Nephron (organoid): ENCODE results near the gene SLITRK4.

Source experiments
- H3K27ac Mint-ChIP-seq, 3 experiments: 2 replicates each; pipeline ENCODE4 v1.8.0; 2020; ENCODE audit warnings: mixed read lengths in 3 of 3, mild to moderate bottlenecking in 2 of 3, moderate library complexity in 1 of 3
- H3K27me3 Mint-ChIP-seq: 2 replicates; pipeline ENCODE4 v1.8.0; 2021; ENCODE audit warnings: low read depth, mild to moderate bottlenecking, moderate library complexity, mixed read lengths
- H3K36me3 Mint-ChIP-seq: 2 replicates; pipeline ENCODE4 v1.8.0; 2020; ENCODE audit warnings: low read depth, mixed read lengths
- H3K4me1 Mint-ChIP-seq: 2 replicates; pipeline ENCODE4 v1.8.0; 2020; ENCODE audit warnings: mixed read lengths
- H3K4me3 Mint-ChIP-seq, 3 experiments: 2 replicates each; pipeline ENCODE4 v1.8.0; 2020; ENCODE audit warnings: mild to moderate bottlenecking in 3 of 3, mixed read lengths in 3 of 3, moderate library complexity in 2 of 3
- H3K9me3 Mint-ChIP-seq: 2 replicates; pipeline ENCODE4 v1.8.0; 2020; ENCODE audit warnings: mixed read lengths
- TF ChIP-seq, protein P1 (sequence below), 3 experiments: fragments of 200-600 bp; sonication (generic); IDR thresholded peaks; one replicate each; pipeline ENCODE4 v1.5.0; 2021; ENCODE audit warnings: antibody characterized with exemption in 3 of 3; ENCODE audit not compliant: unreplicated experiment in 3 of 3

Gene SLITRK4

DNA sequence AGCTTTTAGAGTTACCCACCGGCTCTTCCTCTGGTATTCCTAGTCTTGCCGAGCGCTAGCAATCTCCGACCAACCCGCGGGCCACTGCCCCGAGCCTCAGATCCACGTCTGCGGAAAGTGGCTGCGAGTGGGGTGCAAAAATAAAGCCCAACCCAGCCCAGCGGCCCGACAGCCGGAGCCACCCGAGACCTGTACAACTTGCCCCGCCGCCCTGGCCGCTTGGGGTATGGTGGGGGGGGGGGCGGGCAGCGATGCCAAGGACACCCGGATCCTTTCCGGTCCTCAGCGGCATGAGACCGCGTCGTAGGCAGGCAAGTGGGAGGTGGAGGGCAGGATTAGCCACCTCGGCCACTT, 1.6 kb downstream of the SLITRK4 start:
- TF ChIP-seq, protein P1, sequence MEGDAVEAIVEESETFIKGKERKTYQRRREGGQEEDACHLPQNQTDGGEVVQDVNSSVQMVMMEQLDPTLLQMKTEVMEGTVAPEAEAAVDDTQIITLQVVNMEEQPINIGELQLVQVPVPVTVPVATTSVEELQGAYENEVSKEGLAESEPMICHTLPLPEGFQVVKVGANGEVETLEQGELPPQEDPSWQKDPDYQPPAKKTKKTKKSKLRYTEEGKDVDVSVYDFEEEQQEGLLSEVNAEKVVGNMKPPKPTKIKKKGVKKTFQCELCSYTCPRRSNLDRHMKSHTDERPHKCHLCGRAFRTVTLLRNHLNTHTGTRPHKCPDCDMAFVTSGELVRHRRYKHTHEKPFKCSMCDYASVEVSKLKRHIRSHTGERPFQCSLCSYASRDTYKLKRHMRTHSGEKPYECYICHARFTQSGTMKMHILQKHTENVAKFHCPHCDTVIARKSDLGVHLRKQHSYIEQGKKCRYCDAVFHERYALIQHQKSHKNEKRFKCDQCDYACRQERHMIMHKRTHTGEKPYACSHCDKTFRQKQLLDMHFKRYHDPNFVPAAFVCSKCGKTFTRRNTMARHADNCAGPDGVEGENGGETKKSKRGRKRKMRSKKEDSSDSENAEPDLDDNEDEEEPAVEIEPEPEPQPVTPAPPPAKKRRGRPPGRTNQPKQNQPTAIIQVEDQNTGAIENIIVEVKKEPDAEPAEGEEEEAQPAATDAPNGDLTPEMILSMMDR (IDR thresholded peaks at IDR 0.05; ENCODE audit: unreplicated experiment in 3 of 3), result no peak
- Mint-ChIP-seq H3K9me3 (peaks cover 9% of the 10 kb centered on the region), H3K27me3 (peaks cover 7% of the 10 kb centered on the region), H3K27ac (peak overlapping the region in 2 of 3 experiments; percentile 27 to 91), H3K36me3 (peaks cover 3% of the 10 kb centered on the region), H3K4me3 (peak overlapping the region; percentile 86 to 97 (median 95)), H3K4me1 (peaks cover 5% of the 10 kb centered on the region)

DNA sequence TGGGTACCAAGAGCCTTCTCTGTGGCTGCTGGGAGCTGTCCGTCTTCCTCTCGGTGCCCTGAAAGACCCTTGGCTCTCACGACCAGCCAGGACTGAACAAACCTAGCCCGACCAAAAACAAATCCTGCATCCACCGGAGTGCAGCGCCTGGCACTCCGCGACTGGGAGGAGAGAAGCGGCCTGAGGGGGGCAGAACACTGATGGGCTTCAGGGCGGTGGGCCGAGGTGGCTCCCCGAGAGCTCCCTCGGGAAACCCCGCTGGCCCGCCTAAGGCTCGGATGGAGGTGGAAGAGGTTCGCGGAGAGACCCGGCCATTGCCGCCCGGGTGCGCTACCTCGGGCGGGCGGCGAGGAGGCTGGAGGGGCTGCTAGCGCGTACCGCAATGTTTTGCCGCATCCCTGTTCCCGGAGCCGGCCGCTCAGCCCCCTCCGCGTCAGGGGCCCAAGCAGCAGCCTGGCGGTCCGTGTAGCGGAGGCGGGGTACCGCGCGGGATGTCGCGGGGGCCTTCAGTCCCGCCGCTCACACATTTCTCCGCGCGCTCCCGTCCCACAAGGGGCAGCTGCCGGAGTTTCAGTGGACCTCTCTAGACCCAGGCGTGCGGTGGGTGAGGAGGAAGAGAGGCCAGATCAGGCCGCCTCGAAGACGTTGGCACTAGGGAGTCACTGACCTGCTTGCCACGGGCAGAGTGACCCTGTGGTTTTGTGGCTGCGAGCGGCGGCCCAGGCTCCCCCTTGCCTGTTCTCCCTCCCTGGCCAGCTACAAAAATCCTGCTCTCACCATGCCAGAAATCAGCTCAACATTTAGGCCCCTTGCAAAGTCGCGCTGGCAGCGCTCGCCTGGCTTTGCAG, 2.2 kb downstream of the SLITRK4 start:
- Mint-ChIP-seq H3K4me1 (peaks cover 5% of the 10 kb centered on the region), H3K27ac (peak overlapping the region; percentile 34 to 87 (median 71)), H3K9me3 (peaks cover 10% of the 10 kb centered on the region), H3K36me3 (peaks cover 7% of the 10 kb centered on the region), H3K4me3 (peak overlapping the region; percentile 86 to 97 (median 95)), H3K27me3 (peaks cover 7% of the 10 kb centered on the region)
- TF ChIP-seq, protein P1 (IDR thresholded peaks at IDR 0.05; ENCODE audit: unreplicated experiment in 3 of 3), result no peak

DNA sequence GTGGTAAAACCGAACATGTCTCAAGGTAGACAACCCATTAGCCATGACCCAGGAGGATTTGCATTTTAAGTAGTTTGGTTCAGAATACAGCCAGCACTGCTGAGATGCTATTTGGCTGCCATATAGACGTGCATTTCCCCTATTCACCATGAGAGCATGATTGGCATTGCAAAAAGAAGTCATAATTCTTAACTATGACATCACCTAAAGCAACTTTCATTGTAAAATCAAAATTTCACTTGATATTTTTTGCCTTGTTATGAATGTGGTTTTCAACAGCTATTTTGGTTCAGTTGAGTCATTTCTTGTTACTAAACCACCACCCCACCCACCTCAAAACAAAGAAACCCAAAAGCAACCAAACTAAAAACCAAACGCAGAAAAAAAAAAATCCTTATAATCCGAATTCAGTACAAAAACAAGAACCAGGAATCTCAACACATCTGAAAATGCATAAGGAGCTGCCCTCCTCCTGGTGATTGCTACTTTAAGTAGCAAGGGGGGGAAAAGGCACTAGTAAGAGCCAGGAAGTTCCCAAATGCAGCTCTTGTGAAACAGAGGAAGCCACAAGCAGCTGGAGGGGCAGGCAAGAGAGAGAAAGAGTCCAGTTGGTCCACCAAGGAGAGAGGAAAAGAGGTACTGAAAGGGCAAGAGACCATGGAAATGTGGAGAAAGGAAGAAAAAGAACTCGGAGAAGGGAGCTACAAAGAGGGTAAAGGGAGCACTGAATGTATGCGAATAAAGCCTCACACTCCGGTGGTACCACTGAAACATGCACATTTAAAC, 3.1 kb downstream of the SLITRK4 start:
- Mint-ChIP-seq H3K9me3 (peaks cover 12% of the 10 kb centered on the region), H3K4me1 (peaks cover 5% of the 10 kb centered on the region), H3K4me3 (peak overlapping the region; percentile 86 to 95 (median 89)), H3K27ac (peak overlapping the region; percentile 34 to 87 (median 71)), H3K36me3 (peaks cover 10% of the 10 kb centered on the region), H3K27me3 (peaks cover 7% of the 10 kb centered on the region)
- TF ChIP-seq, protein P1 (IDR thresholded peaks at IDR 0.05; ENCODE audit: unreplicated experiment in 3 of 3), result no peak

- Mint-ChIP-seq H3K4me1 (no peaks in the 10 kb centered on the region), H3K9me3 (peaks cover 2% of the 10 kb centered on the region), H3K36me3 (peaks cover 3% of the 10 kb centered on the region), H3K27ac (no peak overlapping the region), H3K27me3 (no peaks in the 10 kb centered on the region), H3K4me3 (no peak overlapping the region)
- TF ChIP-seq, protein P1 (IDR thresholded peaks at IDR 0.05; ENCODE audit: unreplicated experiment in 3 of 3), result no peak
Observed at GRCh38 chrX:143623657-143624056, 12.2 kb downstream of the SLITRK4 start.

- Mint-ChIP-seq H3K4me1 (no peaks in the 10 kb centered on the region), H3K9me3 (peaks cover 3% of the 10 kb centered on the region), H3K36me3 (no peaks in the 10 kb centered on the region), H3K4me3 (no peak overlapping the region), H3K27ac (no peak overlapping the region), H3K27me3 (no peaks in the 10 kb centered on the region)
- TF ChIP-seq, protein P1 (IDR thresholded peaks at IDR 0.05; ENCODE audit: unreplicated experiment in 3 of 3), result no peak
Observed at GRCh38 chrX:143621276-143621675, 14.6 kb downstream of the SLITRK4 start.
